NCI-H2171 (cell line): ENCODE results near the gene EPHB6.

Source experiments
- DNase-seq: peaks from one replicate; lab custom pipeline; 2025; lab: John Stamatoyannopoulos, UW

Gene EPHB6

DNA sequence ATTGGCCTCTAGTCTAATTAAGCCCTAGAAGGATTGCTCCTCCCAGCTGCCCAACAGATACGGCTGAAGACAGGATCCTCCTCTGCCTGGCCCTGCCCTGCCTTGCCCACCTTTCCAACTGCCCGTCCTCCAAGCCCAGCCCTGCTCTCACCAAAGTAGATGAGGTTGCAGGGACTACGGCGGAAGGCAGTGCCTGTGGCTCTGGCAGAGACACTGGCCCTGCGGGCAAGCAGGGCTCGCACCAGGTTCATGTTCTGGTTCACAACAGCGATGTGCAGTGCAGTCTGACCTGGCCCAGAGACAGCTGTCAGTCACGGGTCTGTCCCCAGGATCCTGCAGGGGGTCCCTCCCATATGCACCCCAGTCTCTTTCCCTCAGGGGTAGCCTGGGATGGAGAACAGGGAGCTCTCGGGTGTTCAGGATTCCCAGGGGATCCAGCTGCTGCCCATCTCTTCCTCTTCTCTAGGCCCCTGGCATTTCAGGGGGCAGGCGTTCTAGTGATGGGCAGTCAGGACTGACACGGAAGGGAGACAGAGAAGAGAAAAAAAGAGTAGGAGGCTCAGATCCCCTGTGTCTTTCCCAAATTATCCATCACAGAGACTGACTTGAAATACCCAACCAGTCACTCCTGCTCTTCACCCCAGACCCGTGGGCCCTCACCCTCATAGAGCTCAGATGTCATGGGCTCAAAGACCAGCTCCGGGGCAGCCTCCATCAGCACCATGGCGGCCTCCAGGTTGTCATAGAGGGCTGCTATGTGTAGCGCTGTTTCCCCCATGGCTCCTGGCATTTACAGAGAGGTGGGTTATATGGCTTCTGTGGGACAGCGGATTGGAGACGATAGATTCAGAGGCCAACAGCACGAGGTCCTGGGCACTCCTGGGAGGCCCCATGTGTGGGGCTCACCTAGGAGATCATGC lies 22.4 kb downstream of the EPHB6 start:
- no peak for DNase-seq

DNA sequence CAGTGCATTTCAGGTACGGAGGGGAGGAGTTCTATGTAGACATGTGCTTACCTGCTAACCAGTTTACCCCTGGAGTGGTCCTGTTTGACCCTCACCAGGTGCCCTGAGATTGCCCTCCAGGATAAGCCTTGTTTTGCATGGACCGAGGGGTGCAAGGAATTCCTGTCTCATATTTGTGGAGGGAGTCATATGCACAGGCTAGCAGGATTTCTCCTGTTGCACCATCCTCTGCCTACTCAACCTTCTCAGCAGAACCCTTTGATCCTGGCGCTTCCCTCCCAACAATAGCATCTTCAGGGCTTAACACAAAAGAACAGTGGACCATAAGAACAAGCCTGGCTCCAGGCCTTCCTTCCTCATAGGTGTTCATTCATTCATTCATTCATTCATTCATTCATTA lies 23.4 kb downstream of the EPHB6 start:
- DNase-seq = no peak

DNA sequence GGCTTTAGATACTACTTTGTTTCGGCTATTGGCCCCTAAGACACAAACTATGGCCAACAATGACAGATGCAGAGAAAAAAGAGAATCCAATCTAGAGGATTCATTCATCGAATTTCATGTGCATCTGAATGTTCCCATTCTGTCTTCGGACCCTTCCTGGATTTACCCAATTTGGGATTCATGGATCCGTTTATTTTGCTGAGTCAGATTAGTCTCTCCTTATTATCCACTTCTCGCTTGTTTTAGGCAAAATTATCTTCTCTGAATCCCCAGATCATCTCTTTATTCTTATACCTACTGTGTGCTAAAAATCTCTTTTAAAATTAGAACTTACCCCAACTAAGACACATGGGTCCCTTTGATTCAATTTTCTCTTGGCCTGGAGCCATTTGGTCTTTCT lies 24.2 kb downstream of the EPHB6 start:
- DNase-seq = no peak

- DNase-seq = no peak
Observed at GRCh38 chr7:142880876-142881505, 26.1 kb downstream of the EPHB6 start.

- DNase-seq = no peak
Observed at GRCh38 chr7:142881586-142882337, 26.9 kb downstream of the EPHB6 start.

GRCh38 chr7:142882338-142882678 lies 27.4 kb downstream of the EPHB6 start:
- DNase-seq = no peak

GRCh38 chr7:142883145-142883544 lies 28.3 kb downstream of the EPHB6 start:
- no peak for DNase-seq

- no peak for DNase-seq
Observed at GRCh38 chr7:142883571-142884285, 28.9 kb downstream of the EPHB6 start.

DNA sequence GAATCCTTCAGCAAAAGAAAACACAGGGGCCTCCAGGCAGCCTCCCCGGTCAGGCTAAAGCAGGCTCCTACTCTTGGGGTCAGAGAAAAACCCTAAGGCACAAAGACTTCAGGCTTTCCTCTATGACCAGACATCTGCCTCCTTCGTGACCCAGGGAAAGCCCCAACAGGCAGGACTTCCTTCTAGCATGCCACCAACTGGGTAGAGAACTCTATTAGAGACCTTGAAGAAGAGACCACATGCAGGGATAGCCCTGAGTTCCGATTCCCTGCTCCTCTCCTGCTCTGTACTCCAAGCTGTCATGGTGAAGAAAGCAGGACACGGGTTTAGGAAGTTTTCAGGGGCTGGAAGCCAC lies 29.4 kb downstream of the EPHB6 start:
- DNase-seq = no peak

DNA sequence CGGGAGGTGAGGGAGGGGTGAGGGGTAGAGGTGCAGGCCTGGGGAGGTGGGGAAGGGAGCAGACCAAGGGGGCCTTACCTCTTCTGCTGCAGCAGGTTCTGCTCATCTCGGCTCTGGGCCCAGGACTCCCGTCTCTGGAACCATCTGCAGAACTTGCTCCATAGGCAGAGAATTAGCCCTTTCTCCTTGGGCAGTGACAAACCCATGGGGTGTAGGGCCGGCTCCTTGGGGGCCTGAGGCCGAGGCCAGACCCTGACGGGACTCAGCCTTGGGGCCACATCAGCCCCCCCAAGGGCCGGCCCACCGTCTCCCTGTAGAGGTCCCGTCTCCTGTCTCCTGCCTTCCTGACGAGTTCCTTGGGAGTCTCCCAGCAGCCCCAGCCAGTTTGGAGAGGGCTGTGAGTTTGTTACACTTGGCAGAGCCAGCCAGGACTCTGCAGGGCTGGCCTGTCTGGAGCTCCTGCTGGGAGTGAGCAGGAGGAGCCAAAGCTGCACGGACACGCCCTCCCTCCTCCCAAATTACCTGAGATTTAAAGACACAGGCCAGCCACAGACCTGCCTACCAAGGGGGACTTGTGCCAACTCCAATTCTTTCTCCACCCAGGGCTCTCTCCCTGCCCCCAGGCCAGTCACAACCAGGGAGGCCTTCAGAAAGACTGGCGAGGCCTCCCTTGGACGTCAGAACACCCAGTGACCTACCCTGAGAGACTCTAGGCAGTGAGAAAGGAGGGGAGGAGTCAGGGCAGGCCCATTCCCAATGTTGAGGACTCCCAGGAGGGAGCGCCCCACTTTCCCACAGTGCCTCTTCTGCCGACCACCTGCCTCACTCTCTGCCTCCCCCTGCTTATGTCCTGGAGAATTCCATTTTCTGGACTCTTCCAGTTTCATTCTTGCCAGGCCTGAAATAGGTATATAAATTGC lies 30.7 kb downstream of the EPHB6 start, which contains the start of gene TRPV6:
TRPV6 (minus strand) TSS at position 435 of the 920 bp plus-strand sequence.
- no peak for DNase-seq

GRCh38 chr7:142886866-142887265 lies 32.0 kb downstream of the EPHB6 start:
- DNase-seq = no peak

- DNase-seq = no peak
Observed at GRCh38 chr7:142887282-142888015, 32.6 kb downstream of the EPHB6 start.

- no peak for DNase-seq
Observed at GRCh38 chr7:142889816-142890215, 34.9 kb downstream of the EPHB6 start.

GRCh38 chr7:142890874-142891485 lies 36.1 kb downstream of the EPHB6 start:
- DNase-seq = no peak

DNA sequence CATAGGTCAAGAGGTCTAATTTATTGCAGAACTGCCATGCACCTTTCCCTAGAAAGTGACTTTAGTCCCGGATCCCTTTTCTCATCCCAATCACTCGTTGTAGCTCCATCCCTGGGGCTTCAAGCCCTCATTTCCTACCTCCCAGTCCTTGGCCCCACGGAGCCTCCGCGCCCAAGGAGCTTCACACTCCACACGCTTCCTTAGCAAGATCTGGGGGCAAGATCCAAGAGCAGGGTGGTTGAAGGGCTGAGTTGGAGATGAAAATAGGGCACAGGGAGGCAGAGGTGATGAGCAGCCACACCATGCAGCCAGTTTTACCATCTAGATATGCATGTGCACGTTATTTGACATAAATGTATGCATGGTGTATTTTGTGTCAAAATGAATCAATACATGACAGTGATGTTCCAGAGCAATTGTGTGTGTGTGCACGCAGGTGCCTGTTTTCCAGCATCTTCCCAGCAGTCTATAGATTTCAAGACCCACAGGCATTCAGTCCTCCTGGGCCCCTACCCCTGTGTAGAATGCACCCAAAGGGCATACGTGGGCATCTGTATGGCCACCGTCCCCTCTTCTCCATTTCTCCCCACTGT lies 36.7 kb downstream of the EPHB6 start:
- no peak for DNase-seq

DNA sequence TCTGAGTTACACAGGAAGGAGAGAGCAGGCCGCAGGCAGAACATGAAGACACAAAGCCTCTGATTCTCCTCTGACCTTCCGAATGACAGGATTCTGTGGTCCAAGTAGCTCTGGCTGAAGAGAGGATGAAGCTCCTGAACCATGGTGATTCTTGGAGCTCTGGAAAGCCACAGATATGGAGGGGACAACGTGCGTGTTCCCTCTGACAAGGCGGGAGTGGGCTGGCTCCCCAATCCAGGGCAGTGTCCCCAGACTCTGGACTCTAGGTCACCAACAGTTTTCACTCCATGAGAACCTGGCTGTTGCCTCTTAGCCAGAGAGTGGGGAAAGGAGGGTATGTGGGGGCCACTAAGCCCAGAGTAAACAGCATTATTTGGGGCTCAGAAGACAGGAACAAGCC lies 38.1 kb downstream of the EPHB6 start:
- DNase-seq = no peak

DNA sequence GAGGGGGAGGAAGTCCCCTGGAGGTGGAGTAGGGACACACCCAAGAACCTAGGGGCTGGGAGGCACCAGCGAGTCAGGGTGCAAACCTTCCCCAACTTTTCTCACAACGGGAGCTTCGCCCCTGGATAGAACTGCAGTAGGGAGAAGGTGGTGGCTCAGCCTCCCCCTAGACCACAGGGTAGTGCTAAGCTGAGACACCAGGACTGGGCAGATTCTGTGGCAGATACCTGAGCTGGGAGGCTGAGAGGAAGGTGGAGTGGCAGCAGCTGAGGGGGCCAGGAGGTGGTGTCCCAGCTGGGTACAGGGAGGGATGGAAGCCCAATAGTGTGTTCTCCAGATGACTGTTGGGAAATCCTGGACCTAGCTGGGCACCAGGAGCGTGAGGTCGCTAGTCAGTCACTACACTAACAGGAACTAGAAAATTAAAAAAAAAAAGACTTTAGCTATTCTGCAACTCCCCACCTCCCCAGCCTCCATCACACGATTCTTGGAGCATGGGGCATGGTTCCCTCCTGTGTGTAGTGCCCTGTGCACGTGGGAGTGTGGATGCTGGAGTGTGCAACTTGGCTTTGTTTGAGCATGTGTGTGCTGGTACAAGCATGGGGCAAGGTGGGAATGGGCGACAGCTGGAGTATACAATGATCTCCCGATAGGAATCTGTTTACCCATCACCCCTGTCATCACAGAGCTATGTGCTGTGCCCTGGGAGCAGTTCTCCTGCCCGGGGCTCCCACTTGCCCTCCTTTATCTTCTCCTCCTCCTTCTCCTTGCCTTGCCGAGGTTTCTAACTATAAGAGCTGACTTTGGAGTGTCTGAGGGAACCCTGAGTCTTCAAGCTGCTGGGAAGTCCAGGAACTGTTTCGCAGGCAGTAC lies 39.5 kb downstream of the EPHB6 start:
- no peak for DNase-seq

DNA sequence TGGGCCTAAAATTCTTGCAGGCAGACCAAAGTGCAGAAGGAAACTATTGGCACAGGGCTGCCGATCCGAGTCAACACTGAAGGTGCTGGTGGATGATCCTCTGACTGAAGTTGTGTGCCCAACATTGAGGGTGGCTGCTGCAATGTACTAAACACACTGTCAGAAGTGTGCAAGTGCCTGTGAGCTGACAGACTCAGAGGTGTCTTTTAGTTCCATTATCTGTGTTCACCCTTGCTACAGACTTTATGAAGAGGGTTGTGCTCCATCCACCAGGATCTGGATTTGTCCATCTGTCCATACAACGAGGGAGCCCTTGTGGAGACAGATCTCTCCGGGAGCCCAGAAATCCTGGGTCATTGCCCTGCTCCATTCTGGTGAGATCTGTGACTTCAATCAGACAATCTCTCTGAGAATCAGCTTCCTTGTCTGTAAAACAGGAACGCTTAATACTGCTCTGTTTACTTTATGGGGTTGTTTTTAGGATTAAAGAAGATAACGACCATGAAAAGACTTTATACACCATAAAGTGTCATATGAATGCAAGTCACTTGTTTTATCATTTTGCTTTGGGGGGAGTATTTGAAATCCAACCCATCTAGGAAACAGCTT lies 40.2 kb downstream of the EPHB6 start:
- DNase-seq = no peak
